GM12874 (cell line): ENCODE measurements around the gene TIMM13.

Experiments
- CTCF ChIP-seq: IDR thresholded peaks from 2 replicates; pipeline ENCODE4 v1.5.1; 2011; ENCODE audit warnings: low read depth, mild to moderate bottlenecking, control low read depth, low read length, moderate library complexity; ENCODE audit not compliant: insufficient read depth

The TIMM13 gene

GRCh38 chr19:2427429-2428320, at the start of gene TIMM13:
Gene TIMM13, minus strand, starts transcription at chr19:2427586. Its CDS starts 53 bp downstream, at chr19:2427533.
- TF ChIP-seq CTCF = no peak

- TF ChIP-seq CTCF = no peak
Measured at GRCh38 chr19:2476451-2477140, 49.2 kb upstream of the TIMM13 start.

- TF ChIP-seq CTCF = no peak
Measured at GRCh38 chr19:2475702-2476450, 48.5 kb upstream of the TIMM13 start, which contains the start of gene GADD45B. Gene GADD45B, plus strand, starts transcription at chr19:2476127. Its CDS starts 232 bp downstream, at chr19:2476359.

- no peak for TF ChIP-seq CTCF
Measured at GRCh38 chr19:2475018-2475701, 47.8 kb upstream of the TIMM13 start.

- TF ChIP-seq CTCF = peak; percentile 92
Measured at GRCh38 chr19:2474232-2475017, 47.0 kb upstream of the TIMM13 start.

- TF ChIP-seq CTCF = no peak
Measured at GRCh38 chr19:2469102-2469914, 41.9 kb upstream of the TIMM13 start.
